Fibroblast of mammary gland (primary cell): Measurements from ENCODE around the gene COG4.
A peak's percentile ranks its signal among the peaks of the same experiment; 100 is the strongest.
"Not testable (repeated sequence)": the region's sequence is repeated elsewhere in the genome, so short reads cannot be mapped to it uniquely, and the experiment has no call there.

Experiments used
- DNase-seq: peaks from one replicate; pipeline ENCODE4 v3.0.0-alpha.2; 2010; ENCODE audit warnings: low read depth
- H3K4me3 ChIP-seq: 2 replicates; pipeline ENCODE4 v1.5.1; 2011; ENCODE audit warnings: low read depth, mild to moderate bottlenecking, low read length, moderate library complexity; ENCODE audit not compliant: control insufficient read depth
- CTCF ChIP-seq: conservative IDR thresholded peaks from 2 replicates; pipeline ENCODE4 v1.5.1; 2011; ENCODE audit warnings: low read depth, low read length, inconsistent platforms; ENCODE audit not compliant: control insufficient read depth, insufficient read depth

The COG4 gene

GRCh38 chr16:70453892-70454221 lies 69.5 kb downstream of the COG4 start:
- peak overlapping the region; percentile 85 for H3K4me3 ChIP-seq
- no peak for TF ChIP-seq CTCF
- no peak for DNase-seq

GRCh38 chr16:70453117-70453891 lies 70.0 kb downstream of the COG4 start:
- no peak for DNase-seq
- no peak for TF ChIP-seq CTCF
- H3K4me3 ChIP-seq, result peak overlapping the region; percentile 85

DNA sequence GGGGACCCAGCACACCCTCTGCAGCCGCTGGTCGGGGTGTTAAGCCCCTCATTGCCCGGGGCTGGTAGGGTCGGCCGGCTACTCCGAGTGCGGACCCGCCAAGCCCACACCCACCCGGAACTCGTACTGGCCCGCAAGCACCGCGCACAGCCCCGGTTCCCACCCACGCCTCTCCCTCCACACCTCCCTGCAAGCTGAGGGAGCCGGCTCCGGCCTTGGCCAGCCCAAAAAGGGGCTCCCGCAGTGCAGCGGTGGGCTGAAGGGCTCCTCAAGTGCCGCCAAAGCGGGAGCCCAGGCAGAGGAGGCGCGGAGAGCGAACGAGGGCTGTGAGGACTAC lies 72.4 kb downstream of the COG4 start:
- not testable (repeated sequence) for DNase-seq
- H3K4me3 ChIP-seq, result peak overlapping the region; percentile 15

DNA sequence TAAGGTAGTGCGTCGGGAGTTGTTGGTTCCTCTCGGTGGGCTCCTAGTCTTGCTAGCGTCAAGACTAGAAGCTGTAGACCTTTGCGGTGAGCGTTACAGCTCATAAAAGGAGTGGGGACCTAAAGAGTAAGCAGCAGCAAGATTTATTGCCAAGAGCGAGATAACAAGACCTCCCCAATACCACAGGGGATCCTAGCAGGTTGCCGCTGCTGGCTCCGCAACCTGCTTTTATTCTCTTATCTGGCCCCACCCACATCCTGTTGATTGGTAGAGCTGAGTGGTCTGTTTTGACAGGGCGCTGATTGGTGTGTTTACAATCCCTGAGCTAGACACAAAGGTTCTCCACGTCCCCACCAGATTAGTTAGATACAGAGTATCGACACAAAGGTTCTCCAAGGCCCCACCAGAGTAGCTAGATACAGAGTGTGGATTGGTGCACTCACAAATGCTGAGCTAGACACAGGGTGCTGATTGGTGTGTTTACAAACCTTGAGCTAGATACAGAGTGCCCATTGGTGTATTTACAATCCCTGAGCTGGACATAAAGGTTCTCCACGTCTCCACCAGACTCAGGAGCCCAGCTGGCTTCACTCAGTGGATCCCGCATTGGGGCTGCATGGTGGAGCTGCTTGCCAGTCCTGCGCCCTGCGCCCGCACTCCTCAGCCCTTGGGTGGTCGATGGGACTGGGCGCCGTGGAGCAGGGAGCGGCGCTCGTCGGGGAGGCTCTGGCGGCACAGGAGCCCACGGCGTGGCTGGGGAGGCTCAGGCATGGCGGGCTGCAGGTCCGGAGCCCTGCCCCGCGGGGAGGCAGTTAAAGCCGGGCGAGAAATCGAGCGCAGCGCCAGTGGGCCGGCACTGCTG lies 73.0 kb downstream of the COG4 start:
- not testable (repeated sequence) for DNase-seq
- peak overlapping the region; percentile 15 for H3K4me3 ChIP-seq

DNA sequence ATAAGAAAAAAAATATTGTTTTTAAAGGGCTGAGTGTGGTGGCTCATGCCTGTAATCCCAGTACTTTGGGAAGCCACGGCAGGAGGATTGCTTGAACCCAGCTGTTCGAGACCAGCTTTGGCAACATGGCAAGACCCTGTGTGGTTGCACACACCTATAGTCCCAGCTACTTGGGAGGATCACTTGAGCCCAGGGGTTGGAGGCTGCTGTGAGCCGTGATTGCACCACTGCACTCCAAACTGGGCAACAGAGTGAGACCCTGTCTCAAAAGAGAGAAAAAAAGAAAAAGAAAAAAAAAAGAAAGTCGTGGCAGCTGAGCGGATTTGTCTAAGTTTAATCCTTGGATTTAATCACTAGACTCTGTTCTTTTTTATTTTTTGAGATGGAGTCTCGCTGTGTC lies 75.3 kb downstream of the COG4 start:
- DNase-seq, result no peak
- no peak overlapping the region for H3K4me3 ChIP-seq
- TF ChIP-seq CTCF, result no peak

DNA sequence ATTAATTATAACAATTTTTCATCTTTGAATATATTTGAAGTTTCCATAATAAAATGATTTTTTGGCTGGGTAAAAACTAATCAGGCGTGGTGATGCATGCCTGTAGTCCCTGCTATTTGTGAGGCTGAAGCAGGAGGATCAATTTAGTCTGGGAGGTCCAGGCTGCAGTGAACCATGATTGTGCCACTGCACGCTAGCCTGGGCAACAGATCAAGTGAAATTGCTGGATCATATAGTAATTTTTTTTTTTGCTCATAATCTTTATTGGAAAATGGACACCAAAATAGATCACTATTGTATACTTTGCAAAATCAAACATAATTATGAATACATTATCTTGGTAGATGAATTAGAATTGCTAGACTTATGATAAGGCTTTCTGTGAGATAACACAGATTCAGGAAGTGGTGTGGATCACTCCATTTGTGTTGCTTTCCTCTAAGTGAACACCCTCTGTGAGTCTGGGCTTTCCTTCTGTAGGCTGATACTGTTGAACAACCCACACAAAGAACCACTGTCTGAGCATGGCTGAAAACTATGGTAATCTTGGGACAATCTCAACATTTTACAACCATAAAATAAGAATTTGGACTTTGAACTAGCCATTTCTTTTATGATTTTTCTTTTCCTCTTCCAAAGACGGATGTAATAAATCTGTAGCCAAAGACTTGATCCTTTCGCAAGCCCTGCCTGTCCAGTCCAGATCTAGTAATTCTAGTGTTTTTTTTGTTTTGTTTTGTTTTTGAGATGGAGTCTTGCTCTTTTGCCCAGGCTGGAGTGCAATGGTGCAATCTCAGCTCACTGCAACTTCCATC lies 78.9 kb downstream of the COG4 start:
- TF ChIP-seq CTCF, result no peak
- DNase-seq, result no peak
- no peak overlapping the region for H3K4me3 ChIP-seq

GRCh38 chr16:70442344-70442743 lies 81.0 kb downstream of the COG4 start:
- TF ChIP-seq CTCF, result no peak
- DNase-seq, result no peak
- H3K4me3 ChIP-seq, result no peak overlapping the region
